ENCODE results near the gene PNLIPRP3. TPM values are rescaled to one million over a fixed set of nuclear protein-coding genes. Genes with fewer than 3 reads are reported as not detected.

The PNLIPRP3 gene
- total RNA-seq, 1 experiment from 2014 or later, result not detected

GRCh38 chr10:116398224-116398623 lies 29.4 kb upstream of the PNLIPRP3 start:
- H3K79me2 ChIP-seq (ENCODE audit: low read depth), result no peaks in the 10 kb centered on the region
- no peak for TF ChIP-seq EZH2 (IDR thresholded peaks at IDR 0.05; ENCODE audit: low read depth)
- no peak for TF ChIP-seq CTCF (conservative IDR thresholded peaks at IDR 0.05)
- H3K4me1 ChIP-seq (replicated peaks; ENCODE audit: insufficient read depth), result no peaks in the 10 kb centered on the region
- H3F3A ChIP-seq (ENCODE audit: insufficient read depth, low read depth), result no peaks in the 10 kb centered on the region
- H3K9me2 ChIP-seq (ENCODE audit: insufficient read depth), result no peaks in the 10 kb centered on the region
- BruUV-seq (replicated peaks), result no TSS peak
- H3K36me3 ChIP-seq (ENCODE audit: low read depth), result no peaks in the 10 kb centered on the region
- no peak overlapping the region for H3K27ac ChIP-seq
- no peak for DNase-seq
- H3K9me3 ChIP-seq (ENCODE audit: insufficient read depth, low read depth), result no peaks in the 10 kb centered on the region
- H3K4me2 ChIP-seq, result no peak overlapping the region
- no peak overlapping the region for H2AFZ ChIP-seq
- H4K20me1 ChIP-seq (ENCODE audit: insufficient read depth), result no peaks in the 10 kb centered on the region
- H3K4me3 ChIP-seq, result no peak overlapping the region
- peaks cover 5% of the 10 kb centered on the region; the same call in 1 of the 2 replicates for H3K27me3 ChIP-seq (ENCODE audit: insufficient read depth, low read depth)
- intact Hi-C loops (cut with micrococcal nuclease; ENCODE audit: unreplicated experiment), result no loop called here
- CTCF ChIA-PET, result no interaction called here
- POLR2A ChIA-PET (ENCODE audit: unreplicated experiment), result no interaction called here

GRCh38 chr10:116402858-116403257 lies 24.8 kb upstream of the PNLIPRP3 start:
- Histone ChIP-seq H3K36me3 (ENCODE audit: low read depth) (no peaks in the 10 kb centered on the region), H2AFZ (no peak overlapping the region), H4K20me1 (ENCODE audit: insufficient read depth) (no peaks in the 10 kb centered on the region), H3K9me2 (ENCODE audit: insufficient read depth) (no peaks in the 10 kb centered on the region), H3K27me3 (ENCODE audit: insufficient read depth, low read depth) (peaks cover 5% of the 10 kb centered on the region; the same call in 1 of the 2 replicates), H3K27ac (no peak overlapping the region), H3K4me3 (no peak overlapping the region), H3K4me1 (replicated peaks; ENCODE audit: insufficient read depth) (no peaks in the 10 kb centered on the region), H3F3A (ENCODE audit: insufficient read depth, low read depth) (no peaks in the 10 kb centered on the region), H3K4me2 (no peak overlapping the region), H3K79me2 (ENCODE audit: low read depth) (no peaks in the 10 kb centered on the region), H3K9me3 (ENCODE audit: insufficient read depth, low read depth) (no peaks in the 10 kb centered on the region)
- ChIA-PET POLR2A (ENCODE audit: unreplicated experiment) (no interaction called here), CTCF (no interaction called here)
- no peak for TF ChIP-seq CTCF (conservative IDR thresholded peaks at IDR 0.05)
- no peak for TF ChIP-seq EZH2 (IDR thresholded peaks at IDR 0.05; ENCODE audit: low read depth)
- no TSS peak for BruUV-seq (replicated peaks)
- DNase-seq, result no peak
- intact Hi-C loops (cut with micrococcal nuclease; ENCODE audit: unreplicated experiment), result no loop called here

- POLR2A ChIA-PET (ENCODE audit: unreplicated experiment), result no interaction called here
- DNase-seq, result no peak
- no peaks in the 10 kb centered on the region for H3F3A ChIP-seq (ENCODE audit: insufficient read depth, low read depth)
- no peaks in the 10 kb centered on the region for H3K9me3 ChIP-seq (ENCODE audit: insufficient read depth, low read depth)
- no peak overlapping the region for H3K4me3 ChIP-seq
- no peaks in the 10 kb centered on the region for H3K36me3 ChIP-seq (ENCODE audit: low read depth)
- no peak overlapping the region for H2AFZ ChIP-seq
- no peaks in the 10 kb centered on the region for H3K9me2 ChIP-seq (ENCODE audit: insufficient read depth)
- TF ChIP-seq EZH2 (IDR thresholded peaks at IDR 0.05; ENCODE audit: low read depth) (no peak), CTCF (conservative IDR thresholded peaks at IDR 0.05) (no peak)
- peaks cover 5% of the 10 kb centered on the region; the same call in 1 of the 2 replicates for H3K27me3 ChIP-seq (ENCODE audit: insufficient read depth, low read depth)
- BruUV-seq (replicated peaks), result no TSS peak
- no peak overlapping the region for H3K4me2 ChIP-seq
- intact Hi-C loops (cut with micrococcal nuclease; ENCODE audit: unreplicated experiment), result no loop called here
- no peaks in the 10 kb centered on the region for H4K20me1 ChIP-seq (ENCODE audit: insufficient read depth)
- no peak overlapping the region for H3K27ac ChIP-seq
- CTCF ChIA-PET, result interaction anchor here (0.6 kb wide), 1 partner anchor 115 kb away, joined by 3 read pairs; no protein-coding TSS in a partner anchor
- H3K79me2 ChIP-seq (ENCODE audit: low read depth), result no peaks in the 10 kb centered on the region
- no peaks in the 10 kb centered on the region for H3K4me1 ChIP-seq (replicated peaks; ENCODE audit: insufficient read depth)
Measured at GRCh38 chr10:116403740-116404250, 23.9 kb upstream of the PNLIPRP3 start.
